Fibroblast of skin of scalp (primary cell): ENCODE results near the gene CENPW. TPM values are rescaled to one million over a fixed set of nuclear protein-coding genes. Genes with fewer than 3 reads are reported as not detected.

Experiments used
- DNase-seq: peaks from one replicate; pipeline ENCODE4 v3.0.0-alpha.2; 2013
- polyA plus RNA-seq, 2 experiments: library from polyadenylated mRNA; unstranded; fragments of 120-200 nt; gene quantifications; one replicate each; pipeline ENCODE4 v1.2.1, GENCODE V29; 2013; ENCODE audit not compliant: insufficient read length in 2 of 2

Gene CENPW
- polyA plus RNA-seq (2013, experiment 1 of 2; ENCODE audit: insufficient read length), result 33.7 TPM
- polyA plus RNA-seq (2013, experiment 2 of 2; ENCODE audit: insufficient read length), result 33.1 TPM

- DNase-seq, result peak; percentile 84
These were observed at the start of gene CENPW for GRCh38 chr6:126339796-126340609. CENPW (plus strand) TSS chr6:126340115; CDS start chr6:126340274, 159 bp downstream.

GRCh38 chr6:126293891-126294524 is 45.9 kb upstream of the CENPW start:
- no peak for DNase-seq

GRCh38 chr6:126300126-126300525 is 39.8 kb upstream of the CENPW start:
- no peak for DNase-seq

GRCh38 chr6:126300735-126301134 is 39.2 kb upstream of the CENPW start:
- no peak for DNase-seq

- no peak for DNase-seq
These were observed 37.7 kb upstream of the CENPW start for GRCh38 chr6:126302191-126302590.

- peak; percentile 82 for DNase-seq
These were observed 32.1 kb upstream of the CENPW start for GRCh38 chr6:126307849-126308248.

GRCh38 chr6:126308362-126308761 is 31.6 kb upstream of the CENPW start:
- no peak for DNase-seq

GRCh38 chr6:126312013-126312665 is 27.8 kb upstream of the CENPW start:
- peak; percentile 4 for DNase-seq

- no peak for DNase-seq
These were observed 26.0 kb upstream of the CENPW start for GRCh38 chr6:126313941-126314340.

GRCh38 chr6:126318797-126319196 is 21.1 kb upstream of the CENPW start:
- no peak for DNase-seq

GRCh38 chr6:126333729-126334128 is 6.2 kb upstream of the CENPW start:
- DNase-seq, result no peak

- DNase-seq, result no peak
These were observed 4.7 kb upstream of the CENPW start for GRCh38 chr6:126335210-126335609.

- DNase-seq, result no peak
These were observed 2.6 kb upstream of the CENPW start for GRCh38 chr6:126337323-126337722.

- DNase-seq, result no peak
These were observed 1.2 kb downstream of the CENPW start for GRCh38 chr6:126341126-126341525.

GRCh38 chr6:126344181-126344580 is 4.3 kb downstream of the CENPW start:
- DNase-seq, result no peak

- DNase-seq, result no peak
These were observed 12.0 kb downstream of the CENPW start for GRCh38 chr6:126351960-126352359.

- DNase-seq, result no peak
These were observed 12.6 kb downstream of the CENPW start for GRCh38 chr6:126352514-126352913.

GRCh38 chr6:126356526-126356925 is 16.6 kb downstream of the CENPW start:
- no peak for DNase-seq

- no peak for DNase-seq
These were observed 20.1 kb downstream of the CENPW start for GRCh38 chr6:126359936-126360537.

GRCh38 chr6:126361832-126362440 is 22.0 kb downstream of the CENPW start:
- no peak for DNase-seq

GRCh38 chr6:126367849-126368248 is 27.9 kb downstream of the CENPW start:
- DNase-seq, result no peak

GRCh38 chr6:126372626-126373025 is 32.7 kb downstream of the CENPW start:
- no peak for DNase-seq

GRCh38 chr6:126373344-126373743 is 33.4 kb downstream of the CENPW start:
- no peak for DNase-seq
